K562 (cell line): ENCODE data around the gene HSPB1. TPM values are rescaled to one million over a fixed set of nuclear protein-coding genes. Genes with fewer than 3 reads are reported as not detected.

Experiments
- ETS2 ChIP-seq: IDR thresholded peaks from 2 replicates; pipeline ENCODE4 v1.6.1; 2016; ENCODE audit warnings: borderline replicate concordance, missing genetic modification characterization, mild to moderate bottlenecking, moderate library complexity, missing compliant biosample characterization; ENCODE audit not compliant: poor library complexity, severe bottlenecking
- GMEB1 ChIP-seq: fragments of 250-450 bp; sonication (Bioruptor Pico); IDR thresholded peaks from 2 replicates; pipeline ENCODE4 v1.4.0; 2020; ENCODE audit warnings: mild to moderate bottlenecking
- MCM5 ChIP-seq: fragments of 450-650 bp; IDR thresholded peaks from 2 replicates; pipeline ENCODE4 v1.6.1; 2016; ENCODE audit warnings: low read depth
- RERE ChIP-seq: sonication (generic); formaldehyde crosslinking; IDR thresholded peaks from 2 replicates; pipeline ENCODE4 v1.8.0; 2023; ENCODE audit warnings: missing genetic modification reagents, mild to moderate bottlenecking, borderline replicate concordance
- SMARCA5 ChIP-seq: fragments of 450-650 bp; IDR thresholded peaks from 2 replicates; pipeline ENCODE4 v1.6.1; 2016
- THRA ChIP-seq: fragments of 450-650 bp; IDR thresholded peaks from 2 replicates; pipeline ENCODE4 v1.6.1; 2017; ENCODE audit warnings: mild to moderate bottlenecking, moderate library complexity
- polyA plus RNA-seq, 8 experiments: library from polyadenylated mRNA; depleted of rRNA in 4 of 8; stranded (reverse) in 5 of 8; unstranded in 3 of 8; fragments of >200 nt; fragmentation: Nextera tagmentation in 2 of 8; fragmentation: Illumina TruSeq in 1 of 8; extraction: Ambion mirVana in 2 of 8; extraction: Trizol in 1 of 8; gene quantifications; 2 replicates each; pipeline versions ENCODE4 v1.2.1 to v1.2.3, GENCODE V29; 2011 to 2014; ENCODE audit warnings: inconsistent platforms in 1 of 8, missing spikeins in 1 of 8
- total RNA-seq, 7 experiments: library from RNA; depleted of rRNA in 6 of 7; stranded (reverse); fragments of >200 nt in 6 of 7; fragmentation: Illumina TruSeq in 2 of 7; extraction: Trizol in 2 of 7; gene quantifications; 2 replicates each; pipeline versions ENCODE4 v1.2.1 to v1.2.3, GENCODE V29; 2011 to 2021; ENCODE audit warnings: low replicate concordance in 1 of 7

Gene HSPB1
- total and polyA plus RNA-seq, 9 of the 15 experiments (the other 6 are each of a cell fraction or from before 2014, with no cell fraction given), result 27.1 to 522 (median 138) TPM

- no peak for TF ChIP-seq RERE (CRISPR knock-in tag)
- TF ChIP-seq ETS2, result no peak
- TF ChIP-seq THRA, result no peak
- peak; percentile 98 for TF ChIP-seq SMARCA5
- TF ChIP-seq MCM5, result no peak
- no peak for TF ChIP-seq GMEB1
These were observed 10.9 kb upstream of the HSPB1 start (continued) for GRCh38 chr7:76291351-76292212.
